SKM-1 treated with dmso at 0.1 percent for 144 hours (cell line): ENCODE results near the gene CTSW.

Experiments
- DNase-seq: peaks from one replicate; lab custom pipeline; 2025; ENCODE audit not compliant: unreplicated experiment; lab: John Stamatoyannopoulos, UW

The CTSW gene

DNA sequence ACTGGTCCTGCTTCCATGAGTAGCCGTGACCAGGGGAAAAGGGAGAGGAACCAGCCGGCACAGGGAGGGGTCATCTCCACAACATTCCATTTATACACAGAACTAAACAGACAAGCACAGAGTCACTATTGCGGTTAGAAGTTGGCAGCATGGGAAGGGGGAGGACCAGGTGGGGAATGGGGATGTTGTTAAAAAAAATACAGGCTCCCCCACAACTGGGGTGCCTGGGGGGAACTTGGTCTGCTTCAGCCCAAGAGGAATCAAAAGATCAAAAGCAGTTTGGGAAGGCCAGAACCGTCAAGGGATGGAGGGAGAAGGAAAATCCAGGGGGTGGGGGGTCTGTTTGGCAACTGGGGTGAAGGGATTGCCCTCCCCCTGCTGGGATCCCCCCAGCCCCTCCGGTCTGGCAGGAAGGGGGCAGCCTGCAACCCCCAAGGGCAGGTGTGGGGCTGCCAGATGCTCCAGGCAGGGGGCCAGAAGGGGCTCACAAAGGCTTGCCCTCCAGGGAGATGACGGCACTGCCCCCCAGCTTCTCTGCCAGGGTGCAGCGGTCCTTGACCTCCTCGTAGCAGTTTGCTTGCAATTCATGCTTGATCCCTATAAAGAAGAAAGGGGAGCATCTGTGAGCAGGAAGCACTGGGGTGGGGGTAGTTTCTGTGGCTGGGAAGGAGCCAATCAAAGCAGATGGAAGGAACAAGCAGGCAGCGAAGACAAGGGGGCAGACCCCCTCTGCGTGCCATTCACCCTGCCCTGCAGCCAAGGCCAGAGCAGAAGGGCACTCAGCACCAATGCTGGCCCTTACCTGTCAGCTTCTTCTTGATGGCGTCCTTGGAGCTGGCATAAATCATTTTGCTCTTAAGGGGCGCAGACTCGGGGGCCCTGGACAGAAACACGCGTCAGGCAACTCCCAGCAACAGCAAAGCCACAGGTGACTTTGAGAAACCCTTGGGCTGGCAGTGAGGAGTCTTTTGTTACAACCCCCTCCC is 24.5 kb upstream of the CTSW start:
- no peak for DNase-seq

DNA sequence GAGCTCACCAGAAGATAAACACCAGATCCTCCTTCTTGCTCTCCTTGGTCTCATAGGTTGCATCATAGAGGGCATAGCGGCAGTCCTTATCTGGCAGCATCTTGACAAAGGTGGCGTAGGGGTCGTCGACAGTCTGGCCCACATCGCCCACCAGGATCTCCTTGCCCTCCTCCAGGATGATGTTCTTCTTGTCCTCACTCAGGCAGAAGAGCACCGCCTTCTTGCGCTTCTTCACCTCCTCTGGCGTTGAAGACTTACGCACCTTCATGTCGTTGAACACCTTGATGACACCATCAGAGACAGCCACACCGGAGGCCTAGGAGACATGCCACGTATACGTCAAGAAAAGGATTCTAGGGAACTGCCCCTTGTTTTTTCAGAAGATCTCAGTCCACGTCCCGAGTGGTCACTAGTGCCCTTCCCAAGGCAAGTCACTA is 23.7 kb upstream of the CTSW start:
- no peak for DNase-seq

- DNase-seq = peak; percentile 84
These were observed 22.7 kb upstream of the CTSW start for GRCh38 chr11:65856689-65857499.

DNA sequence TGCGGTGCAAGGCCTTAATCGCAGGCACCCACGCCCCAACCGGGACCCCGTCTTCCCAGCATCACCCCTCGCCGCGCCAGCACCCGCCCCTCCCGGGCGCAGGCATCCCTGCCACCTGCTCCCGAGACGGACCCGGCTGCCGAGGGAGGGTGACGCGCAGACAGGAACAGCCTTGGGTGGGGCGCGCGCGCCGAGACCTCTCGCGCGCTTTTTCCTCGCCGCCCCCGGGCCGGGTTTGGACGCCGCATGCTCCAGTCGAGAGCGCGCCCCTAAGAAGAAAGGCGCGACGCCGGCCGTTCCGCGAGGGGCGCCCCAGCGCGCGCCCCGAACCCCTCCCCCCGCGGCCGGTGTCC is 22.2 kb upstream of the CTSW start:
- DNase-seq = no peak

GRCh38 chr11:65857853-65858680 is 21.6 kb upstream of the CTSW start, which contains the start of gene CFL1:
TSS of gene CFL1 (minus strand) at chr11:65858180. CDS start at chr11:65858099, 81 bp downstream.
- peak; percentile 98 for DNase-seq

GRCh38 chr11:65858681-65859087 is 21.0 kb upstream of the CTSW start:
- no peak for DNase-seq

DNA sequence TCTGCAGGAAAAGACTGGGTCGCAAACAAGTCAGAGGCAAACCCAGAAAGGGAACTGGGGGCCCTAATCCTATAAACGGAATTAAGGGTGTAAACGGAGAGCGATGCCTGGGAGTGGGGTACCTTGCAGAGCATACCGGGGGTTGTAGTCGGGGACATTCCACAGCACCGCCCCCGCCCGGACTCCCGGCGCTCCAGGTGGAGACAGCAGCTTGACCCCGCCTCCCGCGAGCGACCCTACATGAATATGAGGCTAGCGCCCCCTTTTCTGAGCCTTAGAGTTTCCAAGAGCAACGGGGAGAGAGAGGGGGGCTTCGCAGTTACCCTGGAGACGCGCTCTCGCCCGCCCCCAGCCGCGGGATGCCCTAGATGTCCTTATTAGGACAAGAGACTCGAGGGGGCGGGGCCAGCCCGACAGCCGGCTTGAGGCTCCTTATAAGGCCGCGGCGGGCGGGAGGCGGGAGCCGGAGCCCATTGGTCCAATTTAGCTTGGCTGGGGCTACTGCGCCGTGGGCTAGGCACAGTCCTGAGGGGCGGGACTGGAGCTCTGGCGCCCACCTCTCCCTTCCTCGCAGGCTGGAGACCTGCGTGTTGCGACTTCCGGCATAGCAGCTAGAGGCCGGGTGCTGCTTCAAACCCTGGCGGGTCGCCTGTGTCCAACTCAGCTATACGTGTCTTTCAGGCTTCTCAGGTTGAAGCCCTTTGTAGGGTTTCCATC is 20.4 kb upstream of the CTSW start:
- DNase-seq = peak; percentile 91

DNA sequence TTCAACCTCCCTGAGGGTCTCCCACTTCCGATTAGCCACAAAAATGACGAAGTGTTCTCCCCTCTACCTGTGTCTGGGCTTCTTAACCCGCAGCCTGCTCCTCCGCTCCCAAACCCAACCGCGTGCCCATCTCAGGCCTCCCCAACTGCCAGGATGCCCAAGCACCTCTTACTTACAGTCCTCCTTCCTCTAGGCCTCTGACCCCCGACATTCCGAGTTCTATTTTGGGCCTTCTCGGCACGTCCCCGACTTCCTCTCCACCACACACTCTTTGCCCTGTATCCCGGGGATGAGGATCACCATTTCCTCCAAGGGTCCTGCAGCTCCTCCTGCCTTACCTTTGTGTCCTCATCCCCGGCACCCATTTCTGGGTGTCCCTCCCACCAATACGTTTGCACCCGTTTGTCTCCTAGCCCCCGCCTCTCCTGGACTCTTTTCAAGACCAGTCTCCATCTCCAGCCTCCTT is 19.8 kb upstream of the CTSW start:
- DNase-seq = peak; percentile 32

DNA sequence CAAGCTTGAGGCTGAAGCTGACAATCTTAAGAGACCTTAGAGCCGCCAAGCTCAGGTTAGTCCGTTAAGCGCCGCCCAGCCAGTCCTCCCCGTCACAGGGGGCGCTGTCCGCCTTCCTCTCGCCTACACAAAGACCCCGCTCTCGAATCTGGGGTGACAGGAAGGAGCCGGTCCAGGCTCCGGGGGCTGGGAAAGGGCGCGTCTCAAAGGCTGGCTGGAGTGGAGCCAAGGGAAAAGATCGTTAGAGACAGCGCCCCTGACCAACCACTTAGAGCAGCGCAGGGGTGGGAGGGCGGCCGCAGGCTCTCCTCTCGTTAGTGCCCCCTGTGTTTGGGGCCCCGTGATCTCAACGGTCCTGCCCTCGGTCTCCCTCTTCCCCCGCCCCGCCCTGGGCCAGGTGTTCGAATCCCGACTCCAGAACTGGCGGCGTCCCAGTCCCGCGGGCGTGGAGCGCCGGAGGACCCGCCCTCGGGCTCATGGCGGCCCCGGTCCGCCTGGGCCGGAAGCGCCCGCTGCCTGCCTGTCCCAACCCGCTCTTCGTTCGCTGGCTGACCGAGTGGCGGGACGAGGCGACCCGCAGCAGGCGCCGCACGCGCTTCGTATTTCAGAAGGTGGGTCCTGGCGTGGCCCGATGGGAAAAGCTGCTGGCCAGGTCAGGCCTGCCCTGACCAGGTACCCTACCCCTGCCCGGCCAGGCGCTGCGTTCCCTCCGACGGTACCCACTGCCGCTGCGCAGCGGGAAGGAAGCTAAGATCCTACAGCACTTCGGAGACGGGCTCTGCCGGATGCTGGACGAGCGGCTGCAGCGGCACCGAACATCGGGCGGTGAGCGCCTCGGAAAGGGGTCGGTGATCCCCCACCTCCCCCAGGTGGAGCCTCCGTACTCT is 19.1 kb upstream of the CTSW start, which contains the start of gene MUS81:
TSS of gene MUS81 (plus strand) at position 156 of the 887 bp plus-strand sequence. CDS start at position 477, 321 bp downstream.
- peak; percentile 94 for DNase-seq

- no peak for DNase-seq
These were observed 18.5 kb upstream of the CTSW start for GRCh38 chr11:65861165-65861505.

DNA sequence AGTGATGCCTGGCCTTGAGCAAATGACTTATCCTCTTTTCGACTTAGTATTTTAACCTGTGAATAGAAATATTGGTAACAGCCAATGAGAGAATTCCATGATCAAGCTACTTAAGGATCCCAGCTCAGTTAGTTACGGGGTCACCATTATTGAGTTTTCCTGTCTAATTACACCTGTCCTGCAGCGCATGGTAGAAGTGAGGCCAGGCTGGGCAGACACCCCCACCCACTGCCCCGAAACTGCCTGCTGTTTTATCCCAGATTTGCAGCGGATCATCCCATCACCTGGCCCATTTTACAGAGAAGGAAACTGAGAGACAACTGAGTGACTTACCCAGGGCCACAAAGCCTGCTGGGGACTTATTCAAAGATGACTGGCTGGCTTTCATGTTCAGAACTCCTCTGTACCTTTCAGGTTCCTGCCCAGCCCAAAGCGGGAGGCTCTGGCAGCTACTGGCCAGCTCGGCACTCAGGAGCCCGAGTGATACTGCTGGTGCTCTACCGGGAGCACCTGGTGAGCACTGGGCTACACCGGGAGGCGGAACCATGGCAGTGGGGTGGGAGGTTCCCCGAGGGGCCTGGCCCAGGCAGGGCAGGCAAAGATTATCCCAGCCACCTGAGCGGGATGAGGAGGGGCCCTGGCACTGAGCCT is 18.0 kb upstream of the CTSW start:
- no peak for DNase-seq

DNA sequence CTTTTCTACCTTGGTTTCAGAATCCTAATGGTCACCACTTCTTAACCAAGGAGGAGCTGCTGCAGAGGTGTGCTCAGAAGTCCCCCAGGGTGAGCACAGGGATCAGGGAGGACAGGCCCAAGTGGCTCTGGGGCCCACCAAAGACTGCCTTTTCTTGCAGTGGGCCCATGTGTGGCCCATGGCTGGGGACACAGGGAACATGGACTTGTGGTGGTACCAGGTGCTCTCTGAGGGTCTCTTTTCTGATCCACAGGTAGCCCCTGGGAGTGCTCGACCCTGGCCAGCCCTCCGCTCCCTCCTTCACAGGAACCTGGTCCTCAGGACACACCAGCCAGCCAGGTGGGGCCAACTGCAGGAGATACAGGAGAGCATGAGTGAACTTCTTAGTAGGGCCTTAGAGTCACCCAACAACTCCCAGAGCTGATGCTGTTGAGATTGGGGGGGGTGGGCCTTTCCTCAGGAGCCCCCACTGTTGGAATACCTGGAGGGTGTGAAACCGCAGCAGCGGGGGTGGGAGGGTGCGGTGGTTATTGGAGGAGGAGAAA is 17.4 kb upstream of the CTSW start:
- DNase-seq = no peak

DNA sequence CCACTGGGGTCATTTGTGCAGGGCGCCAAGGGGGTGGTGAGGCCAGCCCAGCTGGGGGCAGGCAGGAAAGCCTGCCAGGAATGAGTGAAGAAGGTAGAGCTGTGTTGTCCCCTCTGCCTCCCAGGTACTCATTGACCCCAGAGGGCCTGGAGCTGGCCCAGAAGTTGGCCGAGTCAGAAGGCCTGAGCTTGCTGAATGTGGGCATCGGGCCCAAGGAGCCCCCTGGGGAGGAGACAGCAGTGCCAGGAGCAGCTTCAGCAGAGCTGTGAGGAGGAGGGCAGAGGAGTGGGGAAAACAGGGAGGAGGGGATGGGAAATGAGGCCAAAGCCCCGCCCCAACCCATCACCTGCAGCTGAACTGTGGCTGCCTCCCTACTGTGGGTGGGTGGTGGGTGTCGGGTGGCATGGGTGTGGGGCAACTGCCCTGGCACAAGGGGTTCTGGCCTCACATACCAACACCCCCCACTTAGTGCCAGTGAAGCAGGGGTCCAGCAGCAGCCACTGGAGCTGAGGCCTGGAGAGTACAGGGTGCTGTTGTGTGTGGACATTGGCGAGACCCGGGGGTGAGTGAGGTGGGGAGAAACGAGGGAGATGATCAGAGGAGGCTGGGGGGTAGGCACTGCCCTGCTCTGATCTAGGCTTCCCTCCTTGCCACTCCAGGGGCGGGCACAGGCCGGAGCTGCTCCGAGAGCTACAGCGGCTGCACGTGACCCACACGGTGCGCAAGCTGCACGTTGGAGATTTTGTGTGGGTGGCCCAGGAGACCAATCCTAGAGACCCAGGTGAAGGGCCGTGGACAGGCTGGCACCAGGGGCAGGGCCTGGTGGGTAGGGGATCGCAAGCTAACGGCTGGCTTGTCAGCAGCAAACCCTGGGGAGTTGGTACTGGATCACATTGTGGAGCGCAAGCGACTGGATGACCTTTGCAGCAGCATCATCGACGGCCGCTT is 16.4 kb upstream of the CTSW start:
- DNase-seq = no peak

DNA sequence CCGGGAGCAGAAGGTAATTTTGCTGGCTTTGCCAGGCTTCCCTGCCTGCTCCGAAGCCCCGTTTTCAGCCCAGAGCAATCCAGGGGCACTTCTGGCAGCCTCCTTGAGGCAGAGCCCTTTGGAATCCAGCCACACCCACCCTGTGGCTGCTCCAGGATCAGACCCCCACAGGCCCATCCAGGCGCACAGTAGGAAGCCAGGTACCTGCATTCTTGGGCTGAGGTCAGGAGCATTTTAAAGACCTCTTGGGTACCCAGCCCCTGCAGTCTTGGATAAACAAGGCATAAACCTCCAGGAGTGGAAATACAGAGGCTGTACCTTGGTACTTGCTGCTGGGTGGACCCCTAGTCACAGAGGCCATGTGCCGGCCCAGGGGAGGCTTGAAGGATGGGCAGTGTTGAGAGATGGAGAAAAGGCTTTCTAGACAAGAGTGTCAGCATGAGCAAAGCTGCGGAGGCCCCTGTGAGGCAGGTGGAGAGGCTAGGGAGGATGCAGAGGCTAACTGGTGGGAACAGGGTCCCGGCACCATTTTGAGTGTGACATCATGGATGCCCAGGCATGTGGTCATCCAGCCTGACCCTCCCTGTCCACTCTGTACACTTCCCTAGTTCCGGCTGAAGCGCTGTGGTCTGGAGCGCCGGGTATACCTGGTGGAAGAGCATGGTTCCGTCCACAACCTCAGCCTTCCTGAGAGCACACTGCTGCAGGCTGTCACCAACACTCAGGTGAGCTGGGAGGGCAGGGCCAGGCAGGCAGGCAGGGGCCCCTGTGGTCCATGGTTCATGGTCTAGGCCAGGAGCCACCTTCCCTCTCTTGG is 15.5 kb upstream of the CTSW start:
- DNase-seq = no peak

DNA sequence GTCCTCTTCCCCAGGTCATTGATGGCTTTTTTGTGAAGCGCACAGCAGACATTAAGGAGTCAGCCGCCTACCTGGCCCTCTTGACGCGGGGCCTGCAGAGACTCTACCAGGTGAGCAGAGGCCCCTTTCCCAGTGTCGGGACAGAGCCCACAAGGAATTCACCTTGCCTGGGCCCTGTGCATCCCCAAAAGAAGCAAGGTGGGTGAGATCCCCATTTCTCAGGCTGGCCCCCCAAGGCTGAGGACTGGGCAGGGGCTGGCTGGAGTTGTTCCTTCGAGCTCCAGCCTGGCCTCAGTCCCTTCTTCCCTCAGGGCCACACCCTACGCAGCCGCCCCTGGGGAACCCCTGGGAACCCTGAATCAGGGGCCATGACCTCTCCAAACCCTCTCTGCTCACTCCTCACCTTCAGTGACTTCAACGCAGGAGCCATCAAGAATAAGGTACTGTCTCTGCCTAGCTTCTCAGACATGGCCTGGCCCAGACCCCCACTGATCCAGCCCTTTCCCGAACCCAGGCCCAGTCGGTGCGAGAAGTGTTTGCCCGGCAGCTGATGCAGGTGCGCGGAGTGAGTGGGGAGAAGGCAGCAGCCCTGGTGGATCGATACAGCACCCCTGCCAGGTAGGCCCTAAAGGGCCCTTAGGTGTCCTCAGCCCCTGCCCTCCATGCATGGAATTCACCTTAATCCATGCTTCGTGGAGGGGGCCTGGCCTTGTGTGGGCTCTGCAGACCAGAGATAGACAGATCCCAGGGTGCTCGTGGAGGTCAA is 14.7 kb upstream of the CTSW start:
- no peak for DNase-seq
